GM12874 (cell line): ENCODE results near the gene AMN.

ENCODE experiments used
- TF ChIP-seq, protein P1 (sequence below): IDR thresholded peaks from 2 replicates; pipeline ENCODE4 v1.5.1; 2011; ENCODE audit warnings: low read depth, mild to moderate bottlenecking, control low read depth, low read length, moderate library complexity; ENCODE audit not compliant: insufficient read depth

The AMN gene

GRCh38 chr14:102942069-102942468 is 19.6 kb downstream of the AMN start:
- TF ChIP-seq, protein P1, sequence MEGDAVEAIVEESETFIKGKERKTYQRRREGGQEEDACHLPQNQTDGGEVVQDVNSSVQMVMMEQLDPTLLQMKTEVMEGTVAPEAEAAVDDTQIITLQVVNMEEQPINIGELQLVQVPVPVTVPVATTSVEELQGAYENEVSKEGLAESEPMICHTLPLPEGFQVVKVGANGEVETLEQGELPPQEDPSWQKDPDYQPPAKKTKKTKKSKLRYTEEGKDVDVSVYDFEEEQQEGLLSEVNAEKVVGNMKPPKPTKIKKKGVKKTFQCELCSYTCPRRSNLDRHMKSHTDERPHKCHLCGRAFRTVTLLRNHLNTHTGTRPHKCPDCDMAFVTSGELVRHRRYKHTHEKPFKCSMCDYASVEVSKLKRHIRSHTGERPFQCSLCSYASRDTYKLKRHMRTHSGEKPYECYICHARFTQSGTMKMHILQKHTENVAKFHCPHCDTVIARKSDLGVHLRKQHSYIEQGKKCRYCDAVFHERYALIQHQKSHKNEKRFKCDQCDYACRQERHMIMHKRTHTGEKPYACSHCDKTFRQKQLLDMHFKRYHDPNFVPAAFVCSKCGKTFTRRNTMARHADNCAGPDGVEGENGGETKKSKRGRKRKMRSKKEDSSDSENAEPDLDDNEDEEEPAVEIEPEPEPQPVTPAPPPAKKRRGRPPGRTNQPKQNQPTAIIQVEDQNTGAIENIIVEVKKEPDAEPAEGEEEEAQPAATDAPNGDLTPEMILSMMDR = no peak

- TF ChIP-seq, protein P1 = no peak
These were observed 21.0 kb downstream of the AMN start for GRCh38 chr14:102943454-102943853.

- TF ChIP-seq, protein P1 = no peak
These were observed 21.5 kb downstream of the AMN start for GRCh38 chr14:102943979-102944378.

- TF ChIP-seq, protein P1 = no peak
These were observed 22.2 kb downstream of the AMN start for GRCh38 chr14:102944448-102945330.

- TF ChIP-seq, protein P1 = no peak
These were observed 23.1 kb downstream of the AMN start for GRCh38 chr14:102945346-102946130.

DNA sequence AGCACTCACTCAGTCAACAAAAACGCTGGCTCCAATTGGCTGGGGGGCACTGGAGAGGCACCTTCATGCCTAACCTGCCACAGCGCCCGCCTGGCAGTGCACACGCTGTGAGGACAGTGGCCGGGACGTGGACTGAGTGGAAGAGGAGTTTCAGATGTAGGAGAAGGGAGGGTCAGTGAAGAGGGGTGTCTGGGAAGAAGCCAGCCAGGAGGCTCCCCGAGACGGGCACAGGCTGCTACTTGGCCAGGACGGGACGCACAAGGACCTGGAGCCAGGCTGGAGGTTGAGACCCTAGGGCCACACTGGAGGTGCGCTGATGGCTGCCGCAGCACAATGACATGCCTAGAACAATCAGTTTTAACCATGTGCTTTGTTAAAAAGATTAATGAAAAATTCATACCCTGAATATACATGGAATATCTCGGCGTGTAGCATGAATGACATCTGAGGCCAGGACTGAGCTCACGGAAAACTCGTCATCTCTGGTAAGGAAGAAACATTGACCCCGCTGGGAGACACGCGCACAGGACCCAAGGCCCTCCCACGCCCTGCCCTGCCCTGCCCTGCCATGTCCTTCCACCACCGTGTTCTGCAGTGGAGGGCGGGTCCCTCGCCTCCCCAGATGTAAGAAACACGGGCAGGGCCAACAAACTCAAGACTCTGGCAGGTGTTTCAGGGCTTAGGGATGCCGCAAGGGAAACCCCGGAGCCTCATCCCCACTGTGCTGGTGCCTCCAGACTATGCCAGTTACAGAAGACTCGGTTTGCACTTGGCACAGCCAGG is 25.0 kb downstream of the AMN start:
- TF ChIP-seq, protein P1 = no peak

DNA sequence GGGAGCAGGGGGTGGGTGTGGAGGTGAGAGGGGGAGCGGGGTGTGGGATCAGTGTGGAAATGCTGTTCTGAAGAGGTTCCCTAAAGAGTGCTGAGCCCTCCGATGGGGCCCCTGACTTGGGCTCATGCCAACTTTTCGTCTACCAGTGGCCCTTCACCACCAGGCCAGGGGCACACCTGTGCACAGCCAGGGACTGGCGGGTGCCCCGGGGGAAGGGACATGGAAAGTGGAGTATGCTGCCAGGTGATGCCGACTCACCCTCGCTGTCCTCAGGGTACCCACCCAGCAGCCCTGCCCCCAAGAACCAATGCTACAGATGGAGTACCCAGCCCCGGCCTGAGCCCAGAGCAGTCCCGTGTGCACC is 26.2 kb downstream of the AMN start:
- TF ChIP-seq, protein P1 = no peak
